HG03558 (cell line): ENCODE data around the gene ADAMTS12.

ENCODE experiments used
- ATAC-seq: cut with Tn5 transposase; IDR thresholded peaks from one replicate; pipeline ENCODE4 v1.9.1; 2021; ENCODE audit warnings: moderate number of reproducible peaks; ENCODE audit not compliant: unreplicated experiment; ENCODE audit errors: extremely low read depth

Gene ADAMTS12

DNA sequence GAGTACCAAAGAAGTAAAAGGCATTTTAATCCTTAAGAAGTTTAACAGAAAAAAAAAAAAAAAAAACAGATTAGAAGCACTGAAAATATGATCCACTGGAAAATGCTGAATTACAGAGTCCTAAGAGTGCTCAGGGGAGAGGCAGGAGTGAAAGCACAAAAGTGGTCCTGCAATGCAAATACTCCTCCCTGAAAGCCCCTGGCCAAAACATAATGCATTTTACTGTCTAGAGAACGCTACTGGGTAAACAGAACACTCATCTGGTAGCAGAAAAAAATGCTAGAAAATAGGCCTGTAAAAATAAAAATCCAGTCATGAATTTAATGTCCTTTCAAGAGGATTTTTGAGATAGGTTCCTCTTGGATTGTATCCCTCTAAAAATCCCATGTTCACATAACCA is 81.9 kb downstream of the ADAMTS12 start:
- ATAC-seq: no peak

DNA sequence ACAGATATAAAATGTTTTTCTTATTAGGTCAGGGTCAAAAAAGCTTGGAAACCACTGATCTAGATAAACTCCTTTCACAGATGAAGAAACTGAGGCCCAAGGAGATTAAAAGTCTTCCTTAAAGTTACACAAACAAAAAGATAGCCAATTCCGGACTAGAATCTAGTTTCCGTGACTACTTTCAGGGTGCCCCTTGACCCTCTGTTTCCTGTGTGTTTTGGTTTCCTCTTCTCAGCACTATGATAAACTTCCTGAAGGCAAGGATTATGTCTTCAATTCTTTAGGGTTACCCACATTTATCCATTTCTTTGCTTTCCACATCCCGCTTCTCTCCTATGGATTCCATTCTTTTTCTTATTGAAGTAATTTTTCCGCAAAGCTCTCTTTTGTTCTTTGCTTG is 83.1 kb downstream of the ADAMTS12 start:
- no peak for ATAC-seq

DNA sequence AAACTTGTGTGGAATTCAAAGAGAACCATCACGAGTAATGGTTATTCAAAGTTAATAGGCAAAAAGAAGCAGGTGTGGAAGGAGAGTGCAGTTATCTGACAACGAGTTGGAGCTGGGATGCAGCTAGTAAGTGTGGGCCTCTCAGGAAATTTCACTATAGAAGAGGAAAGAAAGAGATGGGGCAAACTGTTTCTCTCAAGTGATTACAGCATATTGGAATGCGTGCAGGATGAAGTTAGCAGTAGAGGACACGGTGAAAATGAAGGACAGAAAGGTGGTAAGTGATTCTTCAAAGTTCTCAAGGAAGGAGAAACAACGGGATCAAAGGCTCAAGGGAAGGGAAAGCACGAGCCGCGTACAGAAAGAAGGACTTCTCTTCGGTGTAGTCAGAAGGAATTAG is 84.0 kb downstream of the ADAMTS12 start:
- no peak for ATAC-seq

DNA sequence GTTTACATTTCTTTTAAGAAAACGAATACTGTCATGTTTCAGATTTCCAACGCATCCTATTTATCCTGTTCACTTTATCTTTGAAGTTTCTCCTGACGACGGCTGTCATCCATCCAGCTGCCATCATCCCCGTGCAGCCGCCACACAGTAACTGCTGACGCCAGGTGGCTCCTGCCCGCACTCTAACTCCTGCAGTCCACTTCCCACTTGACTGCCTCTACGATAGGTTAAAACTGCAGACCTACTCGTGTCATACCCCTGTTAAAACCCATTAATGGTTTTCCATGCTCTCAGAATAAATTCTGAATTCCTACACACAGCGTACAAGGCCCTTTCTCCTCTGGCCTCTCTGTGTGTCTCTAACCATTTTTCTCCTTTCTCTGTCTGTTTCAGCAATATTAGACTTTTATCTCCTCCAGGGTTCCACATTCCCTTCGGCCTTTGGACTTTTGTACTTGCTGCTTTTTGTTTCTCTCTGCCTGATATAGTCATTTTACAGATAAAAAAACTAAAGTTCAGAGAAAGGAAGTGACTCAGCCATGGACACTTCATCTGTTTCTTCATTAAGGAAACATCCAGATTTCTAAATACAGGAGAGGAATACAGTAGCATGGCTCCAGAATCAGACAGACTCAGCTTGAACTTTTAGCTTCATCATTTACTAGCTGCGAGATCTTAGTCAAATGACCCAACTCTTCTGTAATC is 84.9 kb downstream of the ADAMTS12 start:
- ATAC-seq: no peak

DNA sequence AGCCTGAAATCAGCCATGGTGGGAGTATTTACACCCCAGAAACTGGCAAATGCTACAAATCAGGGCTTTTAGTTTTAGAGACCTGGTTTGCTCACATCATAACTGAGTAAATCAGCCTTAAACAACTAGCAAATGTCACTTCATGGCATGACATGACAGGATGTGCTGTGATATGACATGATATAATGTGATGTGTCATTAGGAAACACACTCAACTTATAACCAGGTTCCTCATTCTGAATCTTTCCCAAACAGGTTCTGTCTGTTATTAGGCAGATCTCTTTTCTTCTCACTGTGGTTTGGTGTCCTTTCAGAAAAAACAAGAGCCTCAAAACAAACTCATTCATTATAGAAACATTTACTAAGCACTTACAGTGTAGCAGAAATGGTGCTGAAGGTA is 90.5 kb downstream of the ADAMTS12 start:
- no peak for ATAC-seq

DNA sequence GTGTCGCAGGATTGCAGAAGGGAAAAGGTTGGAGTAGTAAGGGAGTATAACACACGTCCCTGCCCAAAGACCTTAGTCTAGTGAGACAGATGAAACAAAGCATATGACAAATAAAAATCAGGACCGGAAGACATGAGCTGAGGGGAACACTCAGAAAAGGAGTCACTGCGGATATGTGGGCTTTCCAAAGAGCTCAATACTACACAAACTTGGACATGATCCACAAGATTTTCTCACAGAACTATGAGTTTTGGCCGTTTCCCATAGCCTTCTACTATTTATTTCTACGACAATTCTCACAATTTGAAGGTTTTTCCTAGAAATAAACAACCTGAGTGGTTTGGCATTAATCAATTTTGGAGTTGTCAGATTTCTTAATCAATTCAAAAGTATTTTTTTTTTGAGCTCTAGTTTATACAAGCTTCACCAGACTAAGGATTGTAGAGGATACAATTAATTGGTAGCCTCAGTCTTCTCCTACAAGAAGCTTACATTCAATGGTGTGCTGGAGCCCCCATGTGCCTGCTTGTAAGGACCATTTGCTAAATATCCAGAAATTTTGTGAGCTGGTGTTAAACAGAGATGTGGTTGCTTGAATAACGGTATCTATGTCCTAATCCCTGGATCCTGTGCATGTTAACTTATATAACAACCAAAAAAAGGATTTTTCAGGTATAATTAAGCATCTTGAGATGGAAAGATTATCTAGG is 91.4 kb downstream of the ADAMTS12 start:
- ATAC-seq: no peak

DNA sequence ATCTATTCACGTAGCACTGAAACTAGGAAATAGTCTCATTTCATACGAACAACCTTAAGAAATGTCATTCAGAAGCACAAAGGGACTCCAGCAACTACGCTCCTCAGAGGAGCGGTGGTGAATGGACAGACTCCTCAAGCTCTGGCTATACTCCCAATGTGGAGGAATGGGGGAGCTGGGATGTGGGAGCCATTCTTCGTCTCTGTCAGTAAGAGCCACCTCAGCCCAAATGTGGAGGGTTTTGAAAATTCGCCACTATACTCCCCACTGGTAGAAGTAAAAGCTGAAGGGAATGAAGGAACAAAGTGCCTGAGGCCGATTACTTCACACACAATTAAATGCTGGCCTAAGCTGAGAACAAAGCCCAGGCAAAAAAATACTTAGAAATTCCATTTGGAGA is 96.3 kb downstream of the ADAMTS12 start:
- ATAC-seq: no peak

DNA sequence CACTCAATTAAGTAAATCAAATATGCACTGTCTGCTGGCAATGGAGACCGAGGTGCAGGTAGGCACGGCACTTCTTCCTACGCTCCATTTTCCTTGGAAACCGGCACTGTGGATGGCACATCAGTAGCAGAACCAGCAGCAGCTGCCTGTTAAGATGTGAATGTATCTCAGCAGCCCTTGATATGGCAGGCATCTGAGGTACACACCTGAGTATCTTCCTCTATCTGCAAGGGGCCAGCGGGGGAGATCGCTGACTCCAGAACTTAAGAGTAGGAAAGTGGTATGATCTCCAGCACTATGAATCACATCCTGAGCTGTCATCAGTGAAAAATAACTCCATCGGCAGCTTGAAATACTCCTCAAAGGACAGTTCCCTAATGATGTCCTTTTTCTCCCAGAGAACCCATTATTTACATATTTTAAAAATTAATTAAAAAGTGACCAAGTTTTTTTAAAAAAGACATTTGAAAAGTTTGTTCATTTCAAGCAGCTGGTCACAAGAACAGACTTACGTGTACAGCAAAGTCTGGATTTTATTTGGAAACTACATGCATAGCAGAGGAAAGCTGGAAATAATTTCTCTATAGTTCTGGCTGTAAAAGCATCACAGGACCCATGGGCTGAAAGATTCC is 97.1 kb downstream of the ADAMTS12 start:
- no peak for ATAC-seq

DNA sequence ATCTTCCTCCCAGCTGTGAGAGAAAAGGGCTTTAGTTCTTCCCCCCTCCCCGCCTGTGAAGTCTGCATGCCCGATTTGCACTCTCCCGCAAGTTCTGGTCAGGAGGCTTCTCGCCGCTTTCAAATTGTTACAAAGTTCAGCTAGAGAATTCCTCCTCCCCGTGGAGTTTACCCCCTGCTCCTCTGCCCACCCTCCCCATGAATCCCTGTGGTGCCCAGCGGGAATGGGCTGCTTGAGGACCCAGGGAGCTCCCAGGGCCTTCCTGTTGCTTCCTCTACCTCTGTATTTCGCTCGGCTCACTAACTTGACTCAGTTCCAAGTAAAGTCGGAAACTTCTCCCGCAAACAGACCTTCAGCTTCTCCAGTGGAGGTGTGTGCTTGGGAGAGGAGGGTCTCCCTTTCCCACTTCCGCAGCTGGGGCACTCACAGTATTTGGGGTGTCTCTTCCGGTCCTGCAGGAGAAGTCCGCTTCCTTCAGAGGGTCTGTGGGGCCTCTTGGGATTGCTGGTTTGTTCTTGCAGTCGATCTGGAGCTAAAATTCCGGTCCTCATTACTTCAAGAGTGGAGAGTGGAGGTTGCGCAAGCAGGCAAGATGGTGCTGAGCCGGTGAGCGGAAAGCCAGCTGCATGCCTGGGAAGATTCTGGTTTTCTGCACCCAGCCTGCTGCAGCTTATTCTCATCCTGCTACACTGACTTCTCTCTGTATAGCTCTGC is 97.8 kb downstream of the ADAMTS12 start:
- no peak for ATAC-seq

DNA sequence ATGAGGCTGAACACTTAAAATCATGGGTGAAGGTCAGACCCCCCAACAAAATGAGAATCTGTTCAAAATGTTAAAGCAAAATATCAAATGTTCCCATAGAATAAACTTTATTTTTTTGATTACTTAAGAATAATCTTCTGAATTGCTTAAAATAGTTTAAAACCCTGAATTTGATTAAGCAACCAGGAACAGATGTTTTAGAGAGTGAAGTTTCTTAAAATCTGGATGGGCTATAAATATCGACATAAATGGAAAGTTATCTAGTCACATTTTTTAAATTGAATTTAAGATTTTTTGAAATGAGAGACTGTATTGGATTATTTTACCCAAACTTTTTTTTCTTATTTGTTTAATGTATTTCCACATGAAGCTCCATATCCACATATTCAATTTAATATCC is 98.5 kb downstream of the ADAMTS12 start:
- ATAC-seq: no peak

DNA sequence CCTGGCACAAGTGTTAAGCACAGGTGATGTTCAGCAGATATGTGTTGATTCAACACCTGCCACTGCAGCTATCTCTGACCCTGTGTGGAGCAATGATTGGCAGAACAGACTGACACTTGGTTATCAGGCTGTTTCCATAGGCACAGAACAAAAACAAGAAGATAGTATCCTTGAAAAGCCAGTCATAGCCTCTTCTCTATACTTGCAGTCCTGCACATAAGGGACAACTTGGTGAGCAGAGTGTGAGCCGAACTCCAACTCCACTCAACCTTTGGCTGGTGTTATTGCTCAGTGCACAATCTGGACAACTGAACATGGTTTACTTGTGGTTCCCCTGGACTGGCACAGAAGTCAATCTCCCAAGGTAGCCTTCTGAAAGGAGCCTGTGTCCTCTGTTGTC is 99.2 kb downstream of the ADAMTS12 start:
- ATAC-seq: no peak

DNA sequence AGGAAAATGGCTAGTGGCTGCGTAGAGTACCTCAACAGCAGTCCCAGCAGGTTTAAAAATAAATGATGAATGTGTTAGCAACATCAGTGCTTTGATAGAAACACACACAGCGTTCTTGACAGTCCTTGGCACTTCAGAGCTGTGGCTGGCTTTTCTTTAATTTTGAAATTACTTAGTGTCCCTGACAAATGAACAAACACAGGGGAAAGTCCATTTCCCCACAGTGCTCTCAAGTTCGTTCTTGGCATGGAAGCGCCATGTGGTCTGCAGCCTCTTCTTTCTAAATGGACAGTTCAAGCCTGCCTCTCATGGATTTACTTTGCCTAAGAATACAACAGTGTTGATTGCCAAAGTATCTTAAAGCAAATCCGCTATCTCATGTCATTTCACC is 102.2 kb downstream of the ADAMTS12 start:
- ATAC-seq: no peak

DNA sequence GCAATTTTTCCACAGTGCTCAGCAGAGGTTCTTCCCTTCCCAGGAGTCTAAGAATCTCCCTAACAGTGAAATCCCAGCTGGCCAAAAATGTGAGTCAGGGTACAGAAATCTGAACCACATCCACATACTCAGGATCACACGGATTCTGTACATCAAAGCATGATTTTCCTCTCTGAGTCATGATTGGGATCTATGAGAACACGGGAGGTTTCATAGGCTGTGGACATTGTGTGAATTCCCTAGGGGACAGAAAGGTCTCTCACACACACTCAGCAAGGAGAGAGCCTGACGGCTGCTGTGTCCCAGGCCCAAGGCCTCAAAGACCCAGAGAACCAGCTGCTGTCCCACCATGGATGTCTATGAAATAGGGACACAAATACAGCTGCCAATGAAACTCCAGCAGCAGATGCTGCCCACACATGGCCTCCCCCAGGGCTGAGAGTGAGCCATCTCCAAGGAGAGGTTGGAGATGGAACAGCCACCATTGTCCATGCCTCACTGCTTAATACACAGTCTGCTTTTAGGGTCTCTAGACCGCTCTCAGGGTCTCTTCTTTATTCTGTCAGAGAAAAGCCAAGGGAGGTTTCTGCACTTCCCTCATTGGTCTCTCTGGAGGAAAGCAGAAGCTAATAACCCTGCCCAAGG is 102.7 kb downstream of the ADAMTS12 start:
- no peak for ATAC-seq

DNA sequence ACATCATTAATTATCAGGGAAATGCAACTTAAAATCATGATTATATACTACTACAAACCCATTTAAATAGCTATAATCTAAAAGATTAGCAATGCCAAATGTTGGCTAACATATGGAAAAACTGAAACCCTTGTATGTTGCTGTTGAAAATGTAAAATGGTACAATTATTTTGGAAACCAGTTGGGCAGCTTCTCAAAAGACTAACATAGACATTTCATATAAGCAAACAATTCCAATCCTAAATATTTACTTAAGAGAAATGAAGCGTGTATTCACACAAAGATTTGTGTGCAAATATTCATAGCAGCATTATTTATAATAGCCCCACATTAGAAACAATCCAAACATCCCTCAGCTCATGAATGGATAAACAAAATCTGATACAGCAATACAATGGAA is 106.2 kb downstream of the ADAMTS12 start:
- no peak for ATAC-seq

DNA sequence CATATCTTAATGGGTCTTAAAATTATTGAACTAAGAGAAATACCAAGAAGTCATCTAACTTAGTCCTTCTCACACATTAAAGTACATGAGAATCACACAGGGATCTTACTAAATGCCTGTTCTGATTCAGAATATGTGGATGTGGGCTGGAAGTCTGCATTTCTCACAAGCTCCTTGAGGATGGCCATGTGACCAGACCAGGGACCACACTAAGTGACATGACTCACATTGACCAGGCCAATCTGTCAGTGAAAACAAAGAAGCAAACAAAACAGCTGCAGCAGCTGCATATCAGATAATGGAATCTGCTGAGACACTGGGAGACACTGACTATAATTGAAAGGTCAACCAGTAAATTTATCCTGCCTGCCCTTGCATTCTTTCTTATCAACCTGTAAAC is 110.5 kb downstream of the ADAMTS12 start:
- ATAC-seq: no peak

DNA sequence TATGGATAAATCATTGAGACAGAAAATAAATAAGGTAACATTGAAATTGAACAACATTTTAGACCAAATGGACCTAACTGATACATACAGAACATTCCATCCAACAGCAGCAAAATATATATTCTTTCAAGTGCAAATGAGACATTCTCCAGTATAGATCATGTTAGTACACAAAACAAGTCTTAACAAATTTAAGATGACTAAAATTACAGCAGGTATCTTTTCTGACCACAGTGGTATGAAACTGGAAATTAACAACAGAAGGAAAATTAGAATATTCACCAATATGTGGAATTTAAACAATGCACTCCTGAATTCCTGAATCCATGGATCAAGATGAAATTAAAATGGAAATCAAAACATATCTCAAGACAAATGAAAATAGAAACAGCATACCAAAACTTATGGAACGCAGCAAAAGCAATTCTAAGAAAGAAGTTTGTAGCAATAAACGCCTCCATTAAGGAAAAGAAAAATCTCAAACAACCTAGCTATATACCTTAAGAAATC is 115.6 kb downstream of the ADAMTS12 start:
- no peak for ATAC-seq

DNA sequence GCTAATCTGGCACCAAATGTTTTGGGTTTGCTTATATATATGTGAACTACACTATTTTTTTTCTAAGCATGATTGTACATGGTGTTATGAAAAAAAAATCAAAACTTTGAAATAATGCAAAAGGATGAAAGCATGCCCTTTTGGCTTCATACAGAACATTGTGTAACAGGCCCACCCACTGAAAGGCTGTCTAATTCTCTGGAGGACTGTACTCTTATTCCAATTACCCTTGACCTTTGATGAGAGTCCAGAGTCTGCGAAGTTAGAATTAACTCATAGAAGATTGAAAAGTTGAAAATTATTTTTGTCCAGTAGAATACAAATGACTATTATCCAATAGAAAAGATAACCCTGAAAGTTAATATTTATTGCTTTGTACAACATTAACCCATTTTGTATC is 117.4 kb downstream of the ADAMTS12 start:
- no peak for ATAC-seq

DNA sequence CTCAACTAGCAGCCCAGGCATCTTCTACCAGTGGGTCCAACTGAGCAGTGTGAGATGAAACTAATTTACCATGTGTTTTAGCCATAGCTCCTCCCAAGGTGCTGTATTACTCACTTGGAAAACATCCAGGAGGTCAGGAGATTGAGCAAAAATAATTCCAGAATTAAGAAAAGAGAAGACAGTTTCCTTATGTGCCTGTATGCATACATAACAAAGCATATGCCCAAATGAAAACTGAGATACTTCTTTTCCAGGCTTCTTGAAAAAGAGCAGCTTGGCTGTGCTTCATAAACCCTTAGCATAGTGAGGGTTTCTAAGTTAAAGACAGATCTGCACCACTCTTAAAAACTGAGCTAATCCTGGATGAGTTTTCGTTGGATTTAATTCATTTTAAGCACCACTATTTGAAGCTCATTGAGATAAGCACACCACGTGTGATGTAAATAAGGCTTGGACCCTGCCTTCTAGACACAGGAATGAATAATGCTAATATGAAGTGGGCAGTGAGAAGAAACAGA is 119.4 kb downstream of the ADAMTS12 start:
- no peak for ATAC-seq

DNA sequence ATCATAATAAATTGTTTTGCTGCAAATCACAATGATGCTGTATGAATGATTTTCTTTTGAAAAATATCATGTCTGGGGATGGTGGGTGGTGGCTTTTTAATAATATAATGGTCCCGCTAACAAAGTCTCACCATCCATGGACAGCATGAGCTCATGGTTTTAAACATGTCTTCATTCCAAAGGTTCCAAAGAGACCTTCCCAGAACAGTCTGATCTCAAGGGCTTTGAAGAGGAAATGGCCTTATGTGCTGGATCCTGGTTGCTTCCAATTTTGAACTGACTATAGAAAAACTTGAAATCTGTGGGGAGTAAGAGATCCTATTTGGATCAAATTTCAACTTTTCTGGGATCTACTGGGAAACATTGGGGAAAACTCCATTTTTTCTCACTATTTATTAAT is 121.8 kb downstream of the ADAMTS12 start:
- no peak for ATAC-seq

DNA sequence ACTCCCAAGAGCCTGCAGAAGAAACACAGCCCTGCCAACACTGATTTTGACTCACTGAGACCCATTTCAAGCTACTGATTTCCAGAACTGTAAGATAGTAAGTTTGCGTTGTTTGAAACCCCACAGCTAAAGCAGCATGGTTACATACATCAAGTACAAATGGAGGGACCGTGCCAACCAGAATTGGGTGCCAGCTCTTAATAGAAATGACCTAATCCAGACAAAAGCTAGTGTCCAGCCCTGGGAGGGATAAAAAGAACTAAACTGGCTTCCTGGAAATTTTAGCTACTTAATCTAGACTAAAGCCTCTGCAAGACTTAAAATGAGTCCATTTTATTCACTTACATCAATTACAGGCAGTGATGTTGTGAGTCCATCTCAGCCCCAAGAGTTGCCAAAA is 122.6 kb downstream of the ADAMTS12 start:
- ATAC-seq: no peak
